Measurements from ENCODE around the gene BANP. TPM values are rescaled to one million over a fixed set of nuclear protein-coding genes. Genes with fewer than 3 reads are reported as not detected.

The BANP gene
- total and polyA plus RNA-seq, 2 of the 8 experiments (the other 6 are each of a cell fraction or from before 2014, with no cell fraction given) = 25.8 to 39.8 TPM

GRCh38 chr16:87973717-87974116 lies 22.5 kb downstream of the BANP start (continued):
- TF ChIP-seq EP300 (IDR thresholded peaks at IDR 0.05; ENCODE audit: borderline replicate concordance in 1 of 2, low read depth in 2 of 2, low read length in 2 of 2) = no peak
